NB4 (cell line): Measurements from ENCODE around the gene SHF.

ENCODE experiments used
- MAX ChIP-seq: IDR thresholded peaks from 2 replicates; pipeline ENCODE4 v1.6.1; 2011; ENCODE audit warnings: low read depth, low read length
- MYC ChIP-seq: IDR thresholded peaks from 2 replicates; pipeline ENCODE4 v1.6.1; 2011; ENCODE audit warnings: low read depth, low read length
- POLR2A ChIP-seq: IDR thresholded peaks from 2 replicates; pipeline ENCODE4 v1.6.1; 2011; ENCODE audit warnings: mild to moderate bottlenecking; ENCODE audit not compliant: insufficient read length; ENCODE audit errors: extremely low read depth
- TF ChIP-seq, protein P1 (sequence below): IDR thresholded peaks from one replicate; pipeline ENCODE4 v1.5.1; 2012; ENCODE audit warnings: low read depth, low read length

DNA sequence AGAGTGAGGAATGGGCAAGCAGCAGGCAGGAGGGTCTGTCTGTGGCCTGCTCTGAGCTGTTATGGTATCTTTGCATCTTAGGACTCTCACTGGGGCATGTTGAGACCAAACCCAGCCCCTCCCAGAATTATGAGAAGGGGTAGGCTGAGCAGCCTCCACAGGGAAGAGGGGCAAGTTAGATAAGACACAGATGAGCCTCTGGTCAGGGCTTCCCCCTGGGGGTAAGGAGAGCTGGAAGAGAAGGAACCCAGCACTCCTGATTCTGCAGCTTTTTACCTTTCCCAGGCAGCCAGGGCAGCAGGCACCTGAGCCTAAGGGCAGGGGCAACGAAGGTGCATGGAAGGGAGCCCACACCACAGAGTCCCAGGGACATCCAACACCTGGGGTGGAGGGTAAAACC lies 38.7 kb downstream of the SHF start:
- TF ChIP-seq, protein P1, sequence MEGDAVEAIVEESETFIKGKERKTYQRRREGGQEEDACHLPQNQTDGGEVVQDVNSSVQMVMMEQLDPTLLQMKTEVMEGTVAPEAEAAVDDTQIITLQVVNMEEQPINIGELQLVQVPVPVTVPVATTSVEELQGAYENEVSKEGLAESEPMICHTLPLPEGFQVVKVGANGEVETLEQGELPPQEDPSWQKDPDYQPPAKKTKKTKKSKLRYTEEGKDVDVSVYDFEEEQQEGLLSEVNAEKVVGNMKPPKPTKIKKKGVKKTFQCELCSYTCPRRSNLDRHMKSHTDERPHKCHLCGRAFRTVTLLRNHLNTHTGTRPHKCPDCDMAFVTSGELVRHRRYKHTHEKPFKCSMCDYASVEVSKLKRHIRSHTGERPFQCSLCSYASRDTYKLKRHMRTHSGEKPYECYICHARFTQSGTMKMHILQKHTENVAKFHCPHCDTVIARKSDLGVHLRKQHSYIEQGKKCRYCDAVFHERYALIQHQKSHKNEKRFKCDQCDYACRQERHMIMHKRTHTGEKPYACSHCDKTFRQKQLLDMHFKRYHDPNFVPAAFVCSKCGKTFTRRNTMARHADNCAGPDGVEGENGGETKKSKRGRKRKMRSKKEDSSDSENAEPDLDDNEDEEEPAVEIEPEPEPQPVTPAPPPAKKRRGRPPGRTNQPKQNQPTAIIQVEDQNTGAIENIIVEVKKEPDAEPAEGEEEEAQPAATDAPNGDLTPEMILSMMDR = no peak
- TF ChIP-seq POLR2A (no peak), MAX (no peak), MYC (no peak)
